ENCODE results near the gene ATXN10.

The ATXN10 gene

DNA sequence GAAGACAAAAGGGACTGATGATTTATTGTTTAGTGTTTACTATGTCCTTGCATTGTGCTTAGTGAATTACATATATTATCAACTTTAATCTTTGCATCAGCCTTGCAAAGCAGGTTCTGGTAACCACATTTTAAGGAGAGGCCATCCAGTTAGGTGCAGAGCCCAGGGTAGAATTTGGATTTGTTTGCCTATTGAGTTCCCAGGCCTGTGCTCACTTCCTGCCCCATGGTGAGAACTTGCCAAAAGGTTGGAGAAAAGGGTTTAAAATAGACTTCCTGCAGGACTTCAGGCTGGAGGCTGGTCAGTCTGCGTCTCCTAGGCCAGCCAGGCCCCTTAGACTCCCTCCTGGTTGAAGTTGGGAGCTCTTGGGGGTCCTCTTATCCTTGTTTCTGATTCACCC lies 72.1 kb downstream of the ATXN10 start:
- no peak for DNase-seq (ENCODE audit: extremely low spot score)
- CTCF ChIA-PET, result no interaction called here
- POLR2A ChIA-PET, result no interaction called here
- no peak for TF ChIP-seq SUZ12 (IDR thresholded peaks at IDR 0.05)
- no peak for TF ChIP-seq HDGF (IDR thresholded peaks at IDR 0.05; ENCODE audit: borderline replicate concordance)
- no peak for TF ChIP-seq CTBP1 (IDR thresholded peaks at IDR 0.05; ENCODE audit: borderline replicate concordance)
- no peak for TF ChIP-seq FOXA1 (IDR thresholded peaks at IDR 0.05)
- no peak for TF ChIP-seq SP1 (IDR thresholded peaks at IDR 0.05)
- TF ChIP-seq ELF4 (IDR thresholded peaks at IDR 0.05), result no peak
- TF ChIP-seq NFRKB (IDR thresholded peaks at IDR 0.05), result no peak
- TF ChIP-seq, protein P1, sequence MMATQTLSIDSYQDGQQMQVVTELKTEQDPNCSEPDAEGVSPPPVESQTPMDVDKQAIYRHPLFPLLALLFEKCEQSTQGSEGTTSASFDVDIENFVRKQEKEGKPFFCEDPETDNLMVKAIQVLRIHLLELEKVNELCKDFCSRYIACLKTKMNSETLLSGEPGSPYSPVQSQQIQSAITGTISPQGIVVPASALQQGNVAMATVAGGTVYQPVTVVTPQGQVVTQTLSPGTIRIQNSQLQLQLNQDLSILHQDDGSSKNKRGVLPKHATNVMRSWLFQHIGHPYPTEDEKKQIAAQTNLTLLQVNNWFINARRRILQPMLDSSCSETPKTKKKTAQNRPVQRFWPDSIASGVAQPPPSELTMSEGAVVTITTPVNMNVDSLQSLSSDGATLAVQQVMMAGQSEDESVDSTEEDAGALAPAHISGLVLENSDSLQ (IDR thresholded peaks at IDR 0.05), result no peak
- TF ChIP-seq LEF1 (IDR thresholded peaks at IDR 0.05; ENCODE audit: borderline replicate concordance), result no peak
- no peak for TF ChIP-seq BHLHE40 (IDR thresholded peaks at IDR 0.05; ENCODE audit: borderline replicate concordance)

DNA sequence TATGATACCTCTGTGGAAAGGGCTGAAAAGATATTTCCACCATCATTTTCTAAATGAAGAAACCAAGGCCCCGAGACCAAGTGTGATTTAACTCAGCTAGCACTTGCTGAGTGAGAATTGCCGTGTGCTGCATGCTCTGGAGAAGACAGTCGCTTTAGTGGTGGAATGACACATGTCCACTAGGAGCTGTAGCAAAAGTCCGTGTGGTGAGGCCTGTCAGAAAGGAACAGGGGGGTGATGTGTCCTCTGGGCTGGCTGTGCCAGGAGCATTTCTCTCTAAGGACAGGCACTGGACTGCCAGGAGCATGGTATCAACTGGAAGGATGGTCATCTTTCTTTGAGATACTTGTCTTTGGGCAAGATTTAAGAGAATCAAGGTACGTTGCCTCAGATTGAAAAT lies 72.8 kb downstream of the ATXN10 start:
- ChIA-PET CTCF (no interaction called here), POLR2A (no interaction called here)
- no peak for DNase-seq (ENCODE audit: extremely low spot score)
- TF ChIP-seq, protein P1 (IDR thresholded peaks at IDR 0.05), result no peak
- TF ChIP-seq FOXA1 (IDR thresholded peaks at IDR 0.05), result no peak
- no peak for TF ChIP-seq FOXK2 (IDR thresholded peaks at IDR 0.05)
- TF ChIP-seq SP1 (IDR thresholded peaks at IDR 0.05), result no peak
- no peak for TF ChIP-seq ARNT (IDR thresholded peaks at IDR 0.05)
- no peak for TF ChIP-seq ELF4 (IDR thresholded peaks at IDR 0.05)
- no peak for TF ChIP-seq L3MBTL2 (conservative IDR thresholded peaks at IDR 0.05)
- TF ChIP-seq SUZ12 (IDR thresholded peaks at IDR 0.05), result no peak
- no peak for TF ChIP-seq TARDBP (IDR thresholded peaks at IDR 0.05)
- TF ChIP-seq BHLHE40 (IDR thresholded peaks at IDR 0.05; ENCODE audit: borderline replicate concordance), result no peak

DNA sequence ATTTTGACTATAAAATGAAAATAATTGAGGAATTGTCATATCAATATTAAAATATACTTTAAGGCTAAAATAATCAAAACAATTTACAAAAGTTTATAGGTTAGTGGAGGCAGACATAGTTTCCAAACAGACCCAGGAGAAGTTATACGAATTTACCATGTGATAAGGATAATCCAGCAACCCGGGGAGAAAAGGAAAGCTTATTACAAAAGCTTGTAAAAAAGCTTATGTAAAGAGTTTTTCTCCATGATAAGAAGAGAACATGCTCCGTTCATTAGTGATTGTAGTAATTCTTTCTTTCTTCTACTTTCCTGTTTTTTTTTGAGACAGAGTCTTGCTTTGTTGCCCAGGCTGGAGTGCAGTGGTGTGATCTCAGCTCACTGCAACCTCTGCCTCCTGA lies 79.0 kb downstream of the ATXN10 start:
- ChIA-PET POLR2A (no interaction called here), CTCF (interaction anchor here (0.8 kb wide), 1 partner anchor 11 kb away, joined by 3 read pairs; no protein-coding TSS in a partner anchor)
- TF ChIP-seq FOXA1 (IDR thresholded peaks at IDR 0.05) (no peak), LEF1 (IDR thresholded peaks at IDR 0.05; ENCODE audit: borderline replicate concordance) (no peak), CTBP1 (IDR thresholded peaks at IDR 0.05; ENCODE audit: borderline replicate concordance) (no peak), SP1 (IDR thresholded peaks at IDR 0.05) (no peak), ARNT (IDR thresholded peaks at IDR 0.05) (no peak), ELF4 (IDR thresholded peaks at IDR 0.05) (no peak), FOXK2 (IDR thresholded peaks at IDR 0.05) (no peak), SUZ12 (IDR thresholded peaks at IDR 0.05) (no peak), FOXM1 (IDR thresholded peaks at IDR 0.05; ENCODE audit: borderline replicate concordance) (no peak), TARDBP (IDR thresholded peaks at IDR 0.05) (no peak), ZNF384 (IDR thresholded peaks at IDR 0.05) (no peak), L3MBTL2 (conservative IDR thresholded peaks at IDR 0.05) (no peak), HDGF (IDR thresholded peaks at IDR 0.05; ENCODE audit: borderline replicate concordance) (no peak), BHLHE40 (IDR thresholded peaks at IDR 0.05; ENCODE audit: borderline replicate concordance) (no peak), NFRKB (IDR thresholded peaks at IDR 0.05) (no peak)
- TF ChIP-seq, protein P1 (IDR thresholded peaks at IDR 0.05), result no peak
- DNase-seq (ENCODE audit: extremely low spot score), result no peak

DNA sequence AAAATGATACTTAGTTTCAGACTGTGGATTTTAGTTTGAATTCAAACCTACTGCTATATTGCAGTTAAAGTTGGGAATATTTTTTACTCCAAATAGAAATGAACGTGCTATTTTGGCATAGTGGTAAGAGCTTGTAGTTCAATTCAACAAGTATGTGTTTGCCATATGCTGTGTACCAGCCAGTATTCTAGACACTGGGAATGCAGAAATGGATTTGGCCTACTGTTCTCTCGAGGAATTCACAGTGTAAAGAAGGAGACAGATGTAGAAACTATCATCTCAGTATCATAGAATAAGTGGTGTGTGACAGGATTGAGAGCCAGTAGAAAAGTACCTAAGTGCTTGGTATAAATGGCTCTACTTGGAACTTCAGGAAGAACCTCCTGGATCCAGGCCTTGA lies 80.4 kb downstream of the ATXN10 start:
- TF ChIP-seq, protein P1 (IDR thresholded peaks at IDR 0.05), result no peak
- TF ChIP-seq LEF1 (IDR thresholded peaks at IDR 0.05; ENCODE audit: borderline replicate concordance) (no peak), L3MBTL2 (conservative IDR thresholded peaks at IDR 0.05) (no peak), ARNT (IDR thresholded peaks at IDR 0.05) (no peak), FOXA1 (IDR thresholded peaks at IDR 0.05) (no peak), ZNF384 (IDR thresholded peaks at IDR 0.05) (no peak), CTBP1 (IDR thresholded peaks at IDR 0.05; ENCODE audit: borderline replicate concordance) (no peak), TARDBP (IDR thresholded peaks at IDR 0.05) (no peak), NFRKB (IDR thresholded peaks at IDR 0.05) (no peak), FOXK2 (IDR thresholded peaks at IDR 0.05) (no peak), BHLHE40 (IDR thresholded peaks at IDR 0.05; ENCODE audit: borderline replicate concordance) (no peak), SP1 (IDR thresholded peaks at IDR 0.05) (no peak), HDGF (IDR thresholded peaks at IDR 0.05; ENCODE audit: borderline replicate concordance) (no peak), FOXM1 (IDR thresholded peaks at IDR 0.05; ENCODE audit: borderline replicate concordance) (no peak), ELF4 (IDR thresholded peaks at IDR 0.05) (no peak), SUZ12 (IDR thresholded peaks at IDR 0.05) (no peak)
- ChIA-PET CTCF (no interaction called here), POLR2A (no interaction called here)
- DNase-seq (ENCODE audit: extremely low spot score), result no peak

DNA sequence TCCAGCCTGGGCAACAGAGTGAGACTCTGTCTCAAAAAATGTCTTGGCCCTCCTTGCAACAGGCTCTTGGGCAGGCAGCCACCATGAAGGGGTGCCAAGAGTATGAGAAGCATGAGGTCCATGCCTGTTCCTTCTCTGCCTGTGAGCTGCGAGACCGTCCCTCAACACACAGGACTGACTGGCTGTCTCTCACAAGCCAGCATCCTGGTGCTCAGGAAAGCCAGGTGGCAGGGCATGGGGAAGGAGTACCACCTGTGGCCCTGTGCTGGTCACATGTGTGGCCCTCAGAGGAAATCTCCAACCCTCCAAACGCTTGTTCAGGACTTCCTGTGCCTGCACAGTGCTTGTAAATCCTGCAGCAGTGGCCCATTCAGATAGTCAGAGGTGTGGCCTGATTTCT lies 83.2 kb downstream of the ATXN10 start:
- POLR2A ChIA-PET, result no interaction called here
- no peak for TF ChIP-seq LEF1 (IDR thresholded peaks at IDR 0.05; ENCODE audit: borderline replicate concordance)
- no peak for TF ChIP-seq BHLHE40 (IDR thresholded peaks at IDR 0.05; ENCODE audit: borderline replicate concordance)
- no peak for TF ChIP-seq FOXK2 (IDR thresholded peaks at IDR 0.05)
- no peak for TF ChIP-seq ARNT (IDR thresholded peaks at IDR 0.05)
- DNase-seq (ENCODE audit: extremely low spot score), result no peak
- CTCF ChIA-PET, result no interaction called here

DNA sequence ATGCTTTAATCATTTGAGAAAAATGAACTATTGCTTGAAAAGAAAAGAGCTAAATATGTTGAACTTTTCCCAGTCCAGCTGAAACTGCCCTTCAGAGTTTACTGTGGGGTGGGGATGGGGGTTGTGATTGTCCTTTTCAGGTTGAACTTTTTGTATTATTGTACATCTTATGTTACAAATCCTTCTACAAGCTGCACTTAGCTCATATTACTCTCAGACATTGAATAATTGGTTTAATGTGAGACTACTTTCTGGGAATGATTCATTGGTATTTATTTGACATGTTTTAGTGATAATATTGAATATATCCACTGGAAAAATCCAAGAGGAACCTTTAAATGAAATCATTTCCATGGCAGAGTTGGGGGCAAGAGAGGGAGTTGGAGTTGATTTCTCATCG lies 84.9 kb downstream of the ATXN10 start:
- CTCF ChIA-PET, result interaction anchor here (0.8 kb wide), 1 partner anchor 24 kb away, joined by 3 read pairs; no protein-coding TSS in a partner anchor
- DNase-seq (ENCODE audit: extremely low spot score), result no peak
- TF ChIP-seq L3MBTL2 (conservative IDR thresholded peaks at IDR 0.05) (no peak), ZNF384 (IDR thresholded peaks at IDR 0.05) (no peak), LEF1 (IDR thresholded peaks at IDR 0.05; ENCODE audit: borderline replicate concordance) (no peak)
- TF ChIP-seq, protein P1 (IDR thresholded peaks at IDR 0.05), result peak; percentile 74
- POLR2A ChIA-PET, result interaction anchor here (1.3 to 1.7 kb wide), 2 partner anchors 8 to 85 kb away, joined by 3 to 5 read pairs; partner anchors contain the start of gene ATXN10
